Stimulated activated CD4-positive, alpha-beta T cell treated with anti-CD3 and anti-CD28 coated beads, Interleukin-4, amount 100 ng/mL, for 4 hours (primary cell): ENCODE data around the gene NR3C2.

Source experiments
- DNase-seq, 2 experiments: peaks; one replicate each; pipeline ENCODE4 v3.0.0-alpha.2; 2020

Gene NR3C2

DNA sequence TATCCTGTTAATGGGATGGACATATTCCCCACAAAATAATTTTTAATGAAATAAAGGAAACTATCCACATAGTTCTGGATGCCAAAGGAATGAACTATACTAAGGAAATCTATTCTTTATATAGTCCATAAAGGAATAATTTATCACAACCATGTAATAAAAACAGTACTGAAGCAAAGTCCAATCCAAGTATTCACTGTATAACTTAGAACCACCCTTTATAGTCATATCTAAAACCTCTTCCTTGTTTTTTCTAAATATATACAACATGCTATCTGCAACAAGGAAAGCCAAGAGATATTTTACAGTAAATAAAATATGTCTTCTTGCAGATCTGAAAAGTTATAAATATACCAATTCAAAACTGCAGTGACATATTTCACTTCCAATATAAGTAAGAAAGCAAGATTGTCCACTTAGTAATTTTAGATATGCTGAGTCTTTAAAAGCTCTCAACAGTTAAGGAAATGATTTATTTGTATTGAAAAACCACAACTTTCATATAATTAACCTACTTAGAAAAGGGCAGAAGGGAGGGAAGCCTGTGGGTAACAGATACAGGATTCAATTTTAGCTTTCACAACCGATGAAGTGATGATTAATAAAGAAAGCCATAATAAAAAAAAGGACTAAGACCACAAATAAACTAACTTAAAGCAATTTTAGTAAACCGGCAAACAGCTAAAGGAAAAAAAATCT is 8.0 kb downstream of the NR3C2 start:
- DNase-seq, result no peak

DNA sequence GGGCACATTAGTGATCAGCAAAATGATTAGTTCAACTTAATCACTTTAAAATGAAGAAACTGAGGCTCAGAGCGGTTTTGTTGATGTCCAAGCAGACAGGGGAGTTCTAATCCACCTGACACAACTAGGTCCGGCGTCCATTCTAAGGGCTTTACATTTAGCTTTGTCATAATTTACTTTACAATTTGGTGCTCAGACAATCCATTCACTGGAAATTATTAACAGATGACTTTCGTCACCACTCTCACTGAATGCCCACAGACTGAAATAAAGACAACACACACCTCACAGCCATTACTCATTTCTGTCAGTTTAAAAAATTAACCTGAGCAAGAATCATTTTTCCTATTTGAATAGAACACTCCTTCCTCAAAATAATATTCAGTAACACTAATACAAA is 10.8 kb downstream of the NR3C2 start:
- DNase-seq, result no peak

DNA sequence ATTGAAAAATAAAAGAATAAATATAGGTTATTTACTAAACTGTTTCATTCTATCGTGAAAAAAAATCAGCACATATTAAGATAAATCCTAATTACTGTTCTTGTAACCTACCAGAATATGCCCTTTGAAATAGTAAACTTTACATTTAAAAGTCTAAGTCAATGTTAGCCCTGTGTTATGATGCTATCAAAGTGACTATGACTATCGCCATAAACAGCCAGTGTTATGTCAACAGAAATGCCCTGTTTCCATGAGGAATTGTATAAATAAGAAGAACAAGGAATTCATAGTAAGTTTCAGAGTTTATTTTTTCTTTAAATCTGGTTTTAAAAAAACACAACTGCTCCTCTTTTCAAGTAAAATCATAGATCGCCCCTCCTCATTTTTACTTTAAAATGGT is 11.4 kb downstream of the NR3C2 start:
- no peak for DNase-seq

DNA sequence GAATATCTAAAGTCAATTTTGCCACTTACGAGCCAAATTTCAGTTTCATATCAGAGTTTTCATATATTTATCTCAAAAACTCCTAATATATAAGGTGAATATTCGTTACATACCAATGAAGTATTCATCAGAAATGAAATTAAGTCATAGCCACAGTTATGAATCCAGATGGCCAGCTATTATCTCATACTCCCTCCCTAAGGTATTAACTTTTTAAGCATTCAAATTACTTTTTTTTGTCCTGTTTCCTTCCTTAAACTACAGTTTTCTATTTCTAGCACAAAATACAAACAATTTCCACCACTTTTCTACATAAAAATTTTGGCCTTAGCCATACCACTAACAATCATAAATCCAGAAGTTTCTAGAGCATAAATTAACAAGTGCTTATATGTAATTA is 13.0 kb downstream of the NR3C2 start:
- DNase-seq, result no peak

DNA sequence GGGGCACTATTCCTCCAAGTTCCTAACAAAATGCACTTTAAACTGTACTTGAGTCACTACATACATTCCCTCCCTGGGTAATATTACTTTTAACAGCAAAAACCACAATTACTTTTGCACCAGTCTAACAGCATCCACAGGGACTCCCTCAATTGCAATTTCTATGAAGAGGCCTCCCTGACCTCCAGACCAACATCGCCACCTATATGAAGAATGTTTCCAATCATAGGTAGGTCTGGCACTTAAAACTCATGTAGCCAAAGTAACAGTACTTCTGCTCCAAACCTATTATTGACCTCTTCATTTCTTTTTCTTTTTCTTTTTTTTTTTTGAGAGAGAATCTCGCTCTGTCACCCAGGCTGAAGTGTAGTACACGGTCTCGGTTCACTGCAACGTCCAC is 15.6 kb downstream of the NR3C2 start:
- no peak for DNase-seq

DNA sequence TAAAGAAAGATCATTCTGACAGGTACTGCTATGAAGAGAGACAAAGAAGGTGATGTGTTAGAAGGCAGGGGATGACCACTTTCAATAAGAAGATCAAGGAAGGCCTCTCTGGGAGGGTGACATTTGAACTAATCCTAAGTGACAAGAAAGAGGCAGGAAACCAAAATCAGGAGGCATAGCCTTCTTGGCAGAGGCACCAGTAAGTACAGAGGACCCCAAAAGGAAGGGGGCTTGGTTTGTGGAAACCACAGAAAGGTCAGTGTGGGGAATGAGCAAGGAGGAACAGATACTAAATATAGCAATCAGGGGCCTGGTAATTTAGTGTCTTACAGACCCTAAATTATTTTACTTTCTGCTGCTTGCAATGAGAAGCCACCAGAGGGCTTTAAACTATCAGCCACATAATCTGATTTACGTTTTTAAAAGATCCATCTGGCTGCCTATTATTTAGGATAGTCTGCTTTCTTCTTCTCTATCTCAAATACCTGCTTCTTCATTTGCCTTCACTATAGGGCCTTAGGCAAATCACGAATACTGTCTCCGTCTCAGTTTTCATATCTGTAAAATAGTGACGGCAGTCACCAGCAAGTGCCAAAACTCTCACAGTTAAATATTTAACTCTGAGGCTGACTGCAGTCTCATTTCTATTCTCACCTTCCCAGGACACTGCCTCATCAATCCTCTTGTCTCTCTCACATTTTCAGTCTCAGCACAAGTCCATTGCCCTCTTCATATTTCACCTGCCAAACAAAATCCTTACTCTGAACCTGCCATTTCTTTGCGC is 16.7 kb downstream of the NR3C2 start:
- no peak for DNase-seq

DNA sequence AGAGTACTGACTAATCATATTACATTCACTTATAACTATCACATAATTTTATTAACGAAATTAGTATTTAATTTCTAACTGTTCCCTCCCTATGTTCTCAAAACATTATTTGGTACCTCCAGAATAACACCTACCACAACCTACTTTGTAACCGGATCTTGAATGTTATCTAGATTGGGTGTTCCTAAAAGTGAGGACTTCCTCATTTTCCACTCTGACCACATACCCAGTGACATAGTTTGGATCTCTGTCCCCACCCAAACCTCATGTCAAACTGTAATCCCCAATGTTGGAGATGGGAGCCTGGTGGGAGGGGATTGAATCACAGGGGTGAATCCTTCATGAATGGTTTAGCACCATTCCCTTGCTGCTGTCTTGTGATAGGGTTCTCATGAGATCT is 21.8 kb downstream of the NR3C2 start:
- DNase-seq, result no peak

DNA sequence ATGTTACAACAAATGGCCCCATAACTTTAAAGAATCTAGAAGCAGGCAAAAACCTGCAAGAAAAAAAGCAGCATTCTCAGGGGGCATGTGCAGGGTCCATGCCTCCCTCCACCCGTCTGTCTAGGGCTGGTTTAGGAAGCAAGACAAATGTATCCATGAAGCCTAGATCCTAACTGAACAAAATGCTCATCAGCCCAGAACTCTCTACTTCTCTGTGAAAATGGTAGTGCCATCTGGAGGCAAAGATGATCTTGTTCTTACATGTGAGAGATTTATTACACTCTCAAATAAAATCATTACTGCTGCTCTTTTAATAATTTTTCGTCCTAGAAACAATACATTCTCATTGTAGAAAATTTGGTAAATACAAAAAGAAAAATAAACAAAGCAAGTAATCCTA is 26.7 kb downstream of the NR3C2 start:
- DNase-seq, result no peak

DNA sequence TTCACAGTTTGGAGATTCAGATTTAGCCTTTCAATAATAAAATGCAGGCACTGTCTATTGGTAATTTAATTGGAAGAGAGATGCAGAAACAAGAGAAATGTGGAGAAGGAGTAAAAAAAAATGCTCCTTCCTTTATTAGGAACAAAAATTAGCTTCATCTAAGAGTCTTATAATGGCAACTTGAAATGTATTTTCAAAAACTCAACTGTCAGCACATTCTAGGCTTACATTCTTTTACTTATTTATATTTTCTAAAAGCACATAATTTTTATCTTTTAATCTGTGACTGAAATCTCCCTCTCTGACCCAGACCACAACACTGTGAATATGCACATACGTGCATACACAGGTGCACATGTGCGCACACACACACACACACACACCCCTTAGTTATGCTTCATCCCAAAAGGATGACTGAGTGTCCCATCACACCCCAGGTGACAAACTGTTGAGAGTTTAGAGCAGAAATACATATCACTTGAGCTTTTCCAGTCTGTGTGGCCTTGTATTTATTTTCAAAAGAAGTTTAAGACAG is 29.7 kb downstream of the NR3C2 start:
- DNase-seq, result no peak

DNA sequence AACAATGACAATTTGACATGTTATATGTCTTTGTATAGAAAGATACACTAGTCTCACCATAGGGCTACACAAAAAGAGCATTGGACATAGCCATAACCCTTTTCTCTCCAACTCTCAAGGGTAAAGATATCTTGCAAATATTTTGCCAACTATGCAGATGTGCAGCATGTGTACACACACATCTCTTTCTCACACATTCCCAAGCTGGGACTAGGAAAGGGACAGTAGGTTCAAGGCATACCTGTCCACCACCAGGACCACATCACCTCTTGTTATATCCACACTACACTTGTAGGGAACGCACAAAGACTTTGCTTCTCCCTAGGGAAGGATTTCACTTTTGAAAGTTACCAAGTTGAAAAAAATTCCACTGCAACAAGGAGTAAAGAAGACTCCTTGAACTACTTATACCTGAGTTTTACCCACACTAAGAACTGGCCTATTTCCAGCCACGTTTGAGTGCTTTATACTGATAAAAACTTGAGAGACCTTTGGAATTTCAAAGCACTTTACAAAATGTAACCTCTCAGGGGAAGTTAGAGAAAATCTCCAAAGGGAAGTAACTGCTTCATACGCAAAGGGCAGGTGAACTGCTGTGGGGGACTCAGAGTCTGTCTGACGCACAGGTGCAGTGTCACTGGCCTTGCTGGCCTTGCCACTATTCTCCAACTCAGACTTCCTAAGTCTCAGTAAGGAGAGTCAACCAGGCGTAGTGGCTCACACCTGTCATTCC is 36.9 kb downstream of the NR3C2 start:
- DNase-seq, result no peak

DNA sequence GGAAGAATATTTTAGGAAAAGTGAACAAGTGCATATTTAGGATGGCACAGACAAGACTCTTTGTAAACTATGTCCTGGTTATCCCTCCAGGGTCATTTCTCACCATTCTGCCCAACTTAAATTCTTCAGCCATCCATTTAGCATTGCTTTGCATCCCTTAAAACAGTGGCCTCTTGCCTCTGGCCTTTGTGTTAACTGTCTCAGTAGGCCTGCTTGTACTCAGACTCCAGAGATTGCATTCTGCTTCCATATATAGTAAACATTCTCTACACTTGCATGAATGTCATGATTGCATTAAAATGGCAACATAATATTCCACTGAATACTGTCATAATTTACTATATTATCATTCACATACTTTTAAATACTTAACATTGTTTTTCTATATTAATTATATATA is 43.2 kb downstream of the NR3C2 start:
- no peak for DNase-seq

DNA sequence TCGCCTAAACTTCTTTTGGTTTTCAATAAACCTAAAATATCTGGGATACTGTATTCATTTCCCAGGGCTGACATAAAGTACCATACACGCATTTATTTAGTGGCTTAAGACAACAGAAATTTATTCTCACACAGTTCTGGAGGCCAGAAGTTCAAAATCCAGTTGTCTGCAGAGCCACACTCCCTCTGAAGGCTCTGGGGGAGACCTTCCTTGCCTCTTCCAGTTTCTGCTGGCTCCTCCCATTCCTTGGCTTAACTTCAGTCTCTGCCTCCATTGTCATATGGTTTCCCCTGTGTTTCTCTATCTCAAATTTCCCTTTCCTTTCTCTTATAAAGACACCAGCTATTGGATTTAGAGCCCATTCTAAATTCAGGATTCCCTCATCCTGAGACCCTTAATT is 44.4 kb downstream of the NR3C2 start:
- DNase-seq, result no peak

DNA sequence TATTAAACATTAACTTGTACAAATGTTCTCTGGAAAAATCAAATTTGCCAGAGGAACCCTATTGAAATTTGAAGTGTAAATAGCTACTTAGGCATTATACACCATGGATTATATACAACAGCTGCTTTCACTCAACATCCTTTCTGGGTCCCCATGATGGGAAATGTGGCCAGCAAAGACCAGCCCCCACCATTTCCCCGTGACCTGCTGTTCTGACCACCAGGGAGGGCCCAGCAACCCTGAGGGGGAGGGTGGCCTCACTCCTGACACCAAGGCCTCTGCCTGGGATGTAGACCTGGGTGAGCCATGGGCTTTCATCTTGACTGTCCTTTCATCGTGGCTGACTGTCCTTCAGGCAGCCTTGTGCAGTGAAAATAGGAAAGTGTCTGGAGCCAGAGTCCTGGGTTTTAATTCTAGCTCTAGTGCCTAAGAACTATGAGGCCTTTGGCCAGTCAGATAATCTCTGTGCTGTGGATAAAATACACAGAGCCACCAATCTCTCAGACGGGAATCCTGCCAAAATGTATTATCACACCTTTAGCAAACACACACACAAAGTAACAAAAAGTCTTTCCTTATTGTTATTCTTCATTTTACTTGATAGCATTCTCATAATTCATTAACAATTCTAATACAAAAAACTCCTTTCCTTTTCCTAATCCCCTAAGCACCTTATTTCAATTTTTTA is 45.1 kb downstream of the NR3C2 start:
- DNase-seq, result no peak

DNA sequence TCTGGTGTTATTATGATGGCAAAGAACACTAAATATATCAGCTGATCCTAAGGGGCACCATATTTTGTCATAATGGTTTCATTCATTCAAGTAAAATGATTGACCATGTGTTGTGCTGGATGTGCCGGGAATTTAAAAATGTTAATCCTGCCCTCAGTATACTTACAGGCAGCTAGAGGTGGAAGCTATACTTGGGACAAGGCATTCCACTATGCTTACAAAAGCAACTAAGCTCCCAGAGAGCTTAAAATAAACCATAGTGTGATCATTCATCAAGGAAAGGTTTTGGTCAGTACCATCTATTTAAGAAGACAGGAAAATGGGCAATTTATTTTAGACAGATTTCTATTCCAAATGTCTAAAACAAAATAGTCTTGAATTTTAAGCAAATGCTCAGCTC is 46.4 kb downstream of the NR3C2 start:
- no peak for DNase-seq

DNA sequence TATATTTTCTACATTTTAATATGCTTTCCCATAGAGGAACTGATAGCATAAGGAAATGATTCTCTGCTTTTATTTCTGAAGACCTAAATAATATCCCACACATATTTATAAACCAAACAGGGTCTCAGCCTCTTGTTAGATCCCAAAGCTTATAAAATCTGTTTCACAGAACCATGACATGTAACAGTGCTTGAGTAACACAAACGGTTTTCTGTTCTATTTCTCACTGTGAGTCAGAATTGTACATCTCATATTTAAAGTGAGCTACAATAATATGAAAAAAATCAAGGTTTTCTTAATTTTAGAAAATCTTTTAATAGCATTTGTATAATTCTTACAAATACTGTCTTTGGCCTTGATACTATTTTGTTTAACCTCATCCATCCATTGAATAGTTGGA is 51.2 kb downstream of the NR3C2 start:
- DNase-seq, result no peak

DNA sequence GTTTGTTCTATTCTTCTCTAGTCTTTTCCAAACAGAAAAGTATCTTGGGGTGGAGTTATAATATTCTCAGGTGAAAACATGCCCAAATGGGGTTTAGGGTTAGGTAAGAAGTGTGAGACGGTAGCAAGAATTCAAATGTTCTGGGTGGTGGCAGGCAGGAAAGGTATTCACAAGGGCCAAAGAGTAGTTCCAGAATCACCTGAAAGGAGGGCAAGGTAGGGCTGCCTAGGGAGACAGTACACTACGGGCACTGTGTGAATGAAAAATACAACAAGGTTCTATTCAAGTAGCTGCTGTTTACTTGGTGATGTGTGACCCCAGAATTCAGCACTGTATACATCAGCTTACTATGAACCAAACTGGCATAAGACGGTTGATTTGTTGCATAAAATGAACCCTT is 51.9 kb downstream of the NR3C2 start:
- DNase-seq, result no peak

DNA sequence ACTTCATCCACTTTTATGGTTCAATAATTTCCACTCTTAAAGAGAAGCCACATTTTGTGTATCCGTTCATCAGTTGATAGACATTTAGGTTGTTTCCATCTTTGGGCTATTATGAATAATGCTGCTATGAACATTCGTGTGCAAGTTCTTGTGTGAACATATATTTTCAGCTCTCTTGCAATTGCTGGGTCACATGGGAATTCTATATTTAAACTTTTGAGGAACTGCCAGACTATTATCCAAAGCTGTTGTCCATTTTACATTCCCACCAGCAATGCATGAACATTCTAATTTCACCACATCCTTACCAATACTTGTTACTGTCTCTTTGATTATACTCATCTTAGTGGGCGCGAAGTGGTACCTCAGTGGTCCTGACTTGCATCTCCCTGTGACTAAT is 61.9 kb downstream of the NR3C2 start:
- no peak for DNase-seq

DNA sequence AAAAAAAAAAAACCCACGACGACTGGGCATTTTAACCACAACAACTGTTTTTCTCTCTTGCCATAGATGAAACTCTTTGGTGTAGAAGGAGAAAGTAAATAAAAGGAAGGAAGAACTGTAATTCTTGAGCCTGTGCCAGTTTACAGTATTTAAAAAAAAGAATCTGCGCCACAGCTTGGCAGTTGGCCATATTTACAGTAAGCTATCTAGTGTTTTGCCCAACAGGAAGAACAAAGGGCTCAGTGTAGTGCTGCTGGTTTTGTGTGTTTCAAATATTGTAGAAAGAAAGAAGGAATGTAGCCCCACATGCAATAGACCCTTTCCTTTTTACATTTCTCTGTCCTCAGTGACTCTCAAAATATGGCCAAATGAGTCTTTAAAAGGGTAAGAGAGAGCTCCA is 66.1 kb downstream of the NR3C2 start:
- no peak for DNase-seq

DNA sequence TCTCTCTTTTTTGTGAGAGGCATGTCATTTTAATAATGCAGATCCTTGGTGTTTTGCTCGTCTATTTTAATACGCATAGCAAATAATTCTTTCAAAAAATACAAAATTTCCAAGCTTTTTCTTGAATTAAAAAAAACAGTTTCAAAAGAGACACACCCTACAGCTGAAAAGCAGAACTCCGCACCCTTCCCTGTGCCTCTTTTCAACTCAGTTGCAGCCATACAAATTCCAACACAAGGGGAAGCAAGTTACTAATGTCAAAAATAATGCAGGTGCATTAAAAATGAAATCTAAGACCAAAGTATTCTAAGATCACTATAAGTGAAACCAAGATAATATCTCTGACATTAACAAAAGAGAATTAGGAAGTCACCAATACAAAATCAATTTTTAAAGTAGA is 66.6 kb downstream of the NR3C2 start:
- DNase-seq, result no peak

DNA sequence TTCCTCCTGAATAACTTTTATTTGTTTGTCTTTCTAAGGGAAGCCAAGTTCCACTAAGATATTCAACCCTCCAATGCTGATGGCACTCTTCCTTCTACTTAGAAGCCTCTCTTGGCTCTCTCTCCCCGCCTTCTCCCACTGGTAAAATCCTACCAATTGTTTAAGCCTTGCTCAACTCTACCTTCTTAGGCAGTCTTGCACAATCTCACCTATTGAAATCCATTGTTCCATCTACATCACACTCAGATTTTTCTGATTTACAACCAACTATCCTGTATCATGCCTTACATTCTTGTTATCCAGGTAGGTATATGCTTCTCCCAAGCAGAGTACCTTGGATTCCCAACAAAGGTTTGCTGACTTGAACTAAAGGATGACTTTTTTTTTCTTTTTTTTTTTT is 69.1 kb downstream of the NR3C2 start:
- no peak for DNase-seq

DNA sequence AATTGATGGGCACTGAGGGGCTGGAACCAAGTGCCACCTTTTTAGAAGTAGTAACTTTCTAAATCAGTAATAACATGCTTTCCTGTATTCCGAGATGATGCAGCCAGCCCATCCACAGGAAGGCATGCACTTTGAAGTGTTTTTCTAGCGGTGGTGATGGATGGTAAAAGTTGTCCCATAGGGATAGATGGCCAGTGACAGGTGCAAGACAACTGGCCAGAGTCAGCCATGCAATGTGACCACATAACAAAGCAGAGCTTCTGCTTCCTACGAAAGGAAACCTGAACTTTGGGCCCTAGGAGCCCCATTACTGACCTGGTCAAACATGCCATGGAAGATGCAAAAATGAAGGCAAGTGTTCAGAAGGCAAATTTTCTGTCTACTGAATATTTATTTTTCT is 72.3 kb downstream of the NR3C2 start:
- DNase-seq, result no peak

DNA sequence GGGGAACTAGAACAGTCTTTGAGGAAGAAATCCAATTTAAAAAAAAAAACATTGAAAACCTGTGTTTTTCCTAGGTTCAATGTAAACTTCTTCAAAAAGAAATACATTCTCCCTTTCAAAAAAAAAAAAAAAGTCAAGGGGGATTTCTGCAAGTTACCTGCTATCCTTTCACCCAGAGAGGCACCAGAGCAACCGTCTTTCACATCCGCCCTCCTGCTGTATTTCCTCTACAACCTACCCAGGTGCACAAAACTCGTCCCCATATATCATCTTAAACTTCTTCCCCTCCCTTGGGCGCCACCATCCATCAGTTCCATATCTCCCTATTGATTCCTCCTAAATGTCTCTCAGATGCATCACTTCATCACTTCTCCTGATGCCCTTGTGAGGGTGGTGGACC is 74.5 kb downstream of the NR3C2 start:
- no peak for DNase-seq

DNA sequence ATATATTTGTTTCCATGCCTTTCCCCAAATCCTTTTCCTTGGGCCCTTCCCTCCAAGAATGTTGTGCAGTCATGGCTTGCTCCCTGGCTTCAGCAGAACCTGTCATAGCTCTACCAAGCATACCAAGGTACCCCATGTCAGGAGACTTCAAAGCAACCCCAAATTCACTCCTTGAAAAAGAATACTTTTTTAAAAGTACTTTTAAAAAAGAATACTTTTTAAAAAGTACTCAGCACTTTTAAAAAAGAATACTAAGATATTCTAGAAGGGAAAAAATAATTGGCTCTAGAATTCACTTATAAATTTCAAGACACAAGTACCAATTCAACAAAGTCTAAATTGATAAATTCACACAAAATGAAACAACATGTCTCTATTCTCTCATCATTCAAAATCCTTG is 76.0 kb downstream of the NR3C2 start:
- no peak for DNase-seq
